IPS-18a (cell line): ENCODE measurements around the gene HOXC10.

Experiments
- H3K27ac ChIP-seq: one replicate; pipeline ENCODE4 v1.5.1; 2013; ENCODE audit warnings: low read length
- H3K27me3 ChIP-seq: one replicate; pipeline ENCODE4 v1.6.1; 2013; ENCODE audit warnings: mild to moderate bottlenecking, low read length; ENCODE audit not compliant: control insufficient read depth, insufficient read depth
- H3K36me3 ChIP-seq: one replicate; pipeline ENCODE4 v1.6.1; 2013; ENCODE audit warnings: low read depth, low read length; ENCODE audit not compliant: control insufficient read depth
- H3K4me1 ChIP-seq: one replicate; pipeline ENCODE4 v1.6.1; 2013; ENCODE audit warnings: low read depth, low read length; ENCODE audit not compliant: control insufficient read depth
- H3K4me3 ChIP-seq: one replicate; pipeline ENCODE4 v1.5.1; 2013; ENCODE audit warnings: low read length
- H3K9ac ChIP-seq: one replicate; pipeline ENCODE4 v1.6.1; 2013; ENCODE audit warnings: mild to moderate bottlenecking, low read length, moderate library complexity
- H3K9me3 ChIP-seq: one replicate; pipeline ENCODE4 v1.6.1; 2013; ENCODE audit warnings: low read depth, low read length; ENCODE audit not compliant: control insufficient read depth

HOXC10 gene

GRCh38 chr12:53985692-53985993 lies 697 bp downstream of the HOXC10 start:
- H3K9ac ChIP-seq, result no peak overlapping the region
- H3K36me3 ChIP-seq, result no peaks in the 10 kb centered on the region
- H3K27ac ChIP-seq, result no peak overlapping the region
- no peak overlapping the region for H3K4me3 ChIP-seq
- H3K9me3 ChIP-seq, result no peaks in the 10 kb centered on the region
- peaks cover 100% of the 10 kb centered on the region for H3K27me3 ChIP-seq
- H3K4me1 ChIP-seq, result no peaks in the 10 kb centered on the region

GRCh38 chr12:53985994-53986685 lies 1.2 kb downstream of the HOXC10 start:
- no peaks in the 10 kb centered on the region for H3K36me3 ChIP-seq
- H3K9me3 ChIP-seq, result no peaks in the 10 kb centered on the region
- H3K4me3 ChIP-seq, result no peak overlapping the region
- H3K4me1 ChIP-seq, result no peaks in the 10 kb centered on the region
- H3K27me3 ChIP-seq, result peaks cover 100% of the 10 kb centered on the region
- no peak overlapping the region for H3K9ac ChIP-seq
- H3K27ac ChIP-seq, result no peak overlapping the region

GRCh38 chr12:53986686-53987483 lies 1.9 kb downstream of the HOXC10 start:
- H3K27me3 ChIP-seq, result peaks cover 100% of the 10 kb centered on the region
- no peaks in the 10 kb centered on the region for H3K4me1 ChIP-seq
- H3K9me3 ChIP-seq, result no peaks in the 10 kb centered on the region
- no peak overlapping the region for H3K27ac ChIP-seq
- no peak overlapping the region for H3K4me3 ChIP-seq
- no peaks in the 10 kb centered on the region for H3K36me3 ChIP-seq
- no peak overlapping the region for H3K9ac ChIP-seq

GRCh38 chr12:53987787-53988230 lies 2.9 kb downstream of the HOXC10 start:
- no peak overlapping the region for H3K27ac ChIP-seq
- H3K4me3 ChIP-seq, result no peak overlapping the region
- no peaks in the 10 kb centered on the region for H3K9me3 ChIP-seq
- no peak overlapping the region for H3K9ac ChIP-seq
- H3K27me3 ChIP-seq, result peaks cover 100% of the 10 kb centered on the region
- H3K36me3 ChIP-seq, result no peaks in the 10 kb centered on the region
- H3K4me1 ChIP-seq, result no peaks in the 10 kb centered on the region

- no peaks in the 10 kb centered on the region for H3K4me1 ChIP-seq
- no peak overlapping the region for H3K4me3 ChIP-seq
- no peaks in the 10 kb centered on the region for H3K9me3 ChIP-seq
- no peak overlapping the region for H3K27ac ChIP-seq
- H3K9ac ChIP-seq, result no peak overlapping the region
- no peaks in the 10 kb centered on the region for H3K36me3 ChIP-seq
- peaks cover 100% of the 10 kb centered on the region for H3K27me3 ChIP-seq
Observed at GRCh38 chr12:53988541-53989226, 3.7 kb downstream of the HOXC10 start.

- H3K27ac ChIP-seq, result no peak overlapping the region
Observed at GRCh38 chr12:53989227-53990113, 4.5 kb downstream of the HOXC10 start.

DNA sequence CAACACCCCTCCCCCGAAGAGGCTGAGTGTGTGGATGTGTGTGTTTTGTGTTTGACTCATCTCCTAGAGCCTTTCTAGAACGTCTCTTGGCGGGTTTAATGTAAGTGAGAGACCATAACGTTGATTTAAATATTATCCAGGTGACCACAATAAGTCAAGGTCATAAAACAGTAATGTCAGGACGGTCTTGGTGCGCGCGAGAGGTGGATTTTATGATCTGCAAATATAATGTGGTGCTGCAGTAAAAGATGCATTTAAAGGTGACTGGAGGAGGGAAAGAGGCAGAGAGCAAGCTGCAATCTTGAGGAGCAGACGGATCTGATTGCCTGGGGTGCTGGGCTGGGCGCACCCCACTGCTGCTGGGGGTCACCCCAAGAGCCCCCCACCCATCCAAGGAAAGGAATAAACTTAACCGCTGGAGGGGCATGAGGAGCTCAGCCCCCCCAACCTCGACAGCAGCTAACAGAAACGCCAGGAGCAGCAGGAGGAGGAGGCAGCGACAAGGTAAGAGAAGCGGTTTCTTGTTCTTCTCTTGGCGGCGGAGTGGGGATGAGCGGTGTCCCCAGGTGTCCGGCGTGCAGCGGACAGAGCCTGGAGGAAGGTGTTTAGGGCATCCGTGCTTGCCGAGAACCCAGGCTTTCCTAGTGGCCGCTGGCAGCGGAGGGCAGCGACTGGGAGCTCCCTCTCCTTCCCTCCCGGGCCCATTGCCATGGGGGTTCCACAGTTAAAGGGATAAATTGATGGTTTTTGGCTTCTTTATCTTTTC lies 5.5 kb downstream of the HOXC10 start:
- H3K27me3 ChIP-seq, result peaks cover 100% of the 10 kb centered on the region
- H3K9ac ChIP-seq, result no peak overlapping the region
- H3K27ac ChIP-seq, result no peak overlapping the region
- H3K4me3 ChIP-seq, result no peak overlapping the region
- H3K9me3 ChIP-seq, result no peaks in the 10 kb centered on the region
- H3K4me1 ChIP-seq, result peaks cover 4% of the 10 kb centered on the region
- H3K36me3 ChIP-seq, result no peaks in the 10 kb centered on the region

More at GRCh38 chr12:53989227-53990113, 4.5 kb downstream of the HOXC10 start:
- Histone ChIP-seq H3K36me3 (no peaks in the 10 kb centered on the region), H3K4me3 (no peak overlapping the region), H3K4me1 (no peaks in the 10 kb centered on the region), H3K9me3 (no peaks in the 10 kb centered on the region), H3K9ac (no peak overlapping the region), H3K27me3 (peaks cover 100% of the 10 kb centered on the region)

GRCh38 chr12:53991077-53991460 lies 6.1 kb downstream of the HOXC10 start:
- Histone ChIP-seq H3K9ac (no peak overlapping the region), H3K27me3 (peaks cover 100% of the 10 kb centered on the region), H3K4me3 (no peak overlapping the region), H3K36me3 (no peaks in the 10 kb centered on the region), H3K27ac (no peak overlapping the region), H3K9me3 (no peaks in the 10 kb centered on the region), H3K4me1 (peaks cover 4% of the 10 kb centered on the region)

GRCh38 chr12:53992377-53992889 lies 7.5 kb downstream of the HOXC10 start:
- Histone ChIP-seq H3K9ac (no peak overlapping the region), H3K9me3 (no peaks in the 10 kb centered on the region), H3K27me3 (peaks cover 100% of the 10 kb centered on the region), H3K4me1 (peaks cover 7% of the 10 kb centered on the region), H3K36me3 (no peaks in the 10 kb centered on the region), H3K27ac (no peak overlapping the region), H3K4me3 (no peak overlapping the region)

- peaks cover 100% of the 10 kb centered on the region for H3K27me3 ChIP-seq
- no peak overlapping the region for H3K9ac ChIP-seq
- no peaks in the 10 kb centered on the region for H3K9me3 ChIP-seq
- H3K4me3 ChIP-seq, result no peak overlapping the region
- no peaks in the 10 kb centered on the region for H3K36me3 ChIP-seq
- H3K27ac ChIP-seq, result no peak overlapping the region
- H3K4me1 ChIP-seq, result peaks cover 7% of the 10 kb centered on the region
Observed at GRCh38 chr12:53993162-53994008, 8.4 kb downstream of the HOXC10 start.
